ENCODE measurements around the gene LRRC49. TPM values are rescaled to one million over a fixed set of nuclear protein-coding genes. Genes with fewer than 3 reads are reported as not detected.

The LRRC49 gene
- polyA plus RNA-seq, 1 donor (not counting 4 experiments of a cell fraction or from before 2014, with no cell fraction given) = 9.9 TPM

DNA sequence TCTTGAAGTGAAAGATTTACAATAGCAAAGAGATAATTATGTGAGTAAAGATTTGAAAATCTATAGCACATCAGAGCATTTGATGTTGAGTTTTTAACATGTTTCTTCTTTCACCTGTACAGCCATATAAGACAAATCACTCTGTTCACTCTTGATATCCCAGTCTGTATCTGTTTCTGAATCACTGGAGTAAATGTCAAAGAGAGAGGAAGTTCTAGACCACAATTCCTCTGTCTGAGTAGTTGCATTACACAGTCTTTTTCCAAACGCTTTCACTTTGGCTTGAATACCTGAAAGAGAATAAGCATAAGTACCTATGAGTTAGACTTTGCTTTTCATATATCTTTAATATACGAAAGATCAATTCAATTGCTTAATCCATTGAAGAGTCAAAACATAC, 10.3 kb upstream of the LRRC49 start:
- no peaks in the 10 kb centered on the region for H3K79me2 ChIP-seq (ENCODE audit: control insufficient read depth, insufficient read depth, low read length)
- no peaks in the 10 kb centered on the region for H3K36me3 ChIP-seq (ENCODE audit: control insufficient read depth in 2 of 2, extremely low read depth in 1 of 2, insufficient read depth in 2 of 2, low read length in 2 of 2)
- dilution Hi-C loops (cut with MboI; ENCODE audit: extremely low pct_ligation_motif_present, low sequenced_read_pairs) = no loop called here
- H3K4me3 ChIP-seq (ENCODE audit: control insufficient read depth in 2 of 3, extremely low read depth in 1 of 3, insufficient read depth in 2 of 3, low read depth in 1 of 3, low read length in 3 of 3) = no peak overlapping the region
- no peak for TF ChIP-seq EZH2 (IDR thresholded peaks at IDR 0.05; ENCODE audit: low read length)
- no peak for TF ChIP-seq CTCF (optimal IDR thresholded peaks at IDR 0.05 in 1 of 3, IDR thresholded peaks at IDR 0.05 in 1 of 3, conservative IDR thresholded peaks at IDR 0.05 in 1 of 3; ENCODE audit: extremely low read depth in 1 of 3, insufficient read depth in 2 of 3, low read length in 3 of 3)
- H4K20me1 ChIP-seq (ENCODE audit: control insufficient read depth, extremely low read depth, insufficient read depth, low read length) = no peaks in the 10 kb centered on the region
- no peaks in the 10 kb centered on the region for H3K9me1 ChIP-seq (ENCODE audit: control insufficient read depth, extremely low read depth, insufficient read depth, low read length)
- no peak overlapping the region for H3K4me2 ChIP-seq (ENCODE audit: control insufficient read depth, extremely low read depth, insufficient read depth, low read depth, low read length)
- no peak overlapping the region for H3K9ac ChIP-seq (ENCODE audit: control insufficient read depth, extremely low read depth, insufficient read depth, low read length)
- FAIRE-seq (peak; percentile 26), DNase-seq (ENCODE audit: low read depth, low spot score) (no peak)
- peaks cover 3% of the 10 kb centered on the region for H3K4me1 ChIP-seq (ENCODE audit: control insufficient read depth, extremely low read depth, insufficient read depth, low read length)
- no peak overlapping the region for H3K27ac ChIP-seq (ENCODE audit: control insufficient read depth, insufficient read depth, low read length)
- no peak overlapping the region for H2AFZ ChIP-seq (ENCODE audit: control insufficient read depth, low read length)
- H3K9me3 ChIP-seq (ENCODE audit: control insufficient read depth, low read depth, low read length) = no peaks in the 10 kb centered on the region
- no peaks in the 10 kb centered on the region for H3K27me3 ChIP-seq (ENCODE audit: control insufficient read depth, extremely low read depth, insufficient read depth, low read length)

GRCh38 chr15:70892912-70893560, 410 bp downstream of the LRRC49 start:
- FAIRE-seq (peak; percentile 57), DNase-seq (ENCODE audit: low read depth, low spot score) (no peak)
- Histone ChIP-seq H3K9me3 (ENCODE audit: control insufficient read depth, low read depth, low read length) (no peaks in the 10 kb centered on the region), H3K9me1 (ENCODE audit: control insufficient read depth, extremely low read depth, insufficient read depth, low read length) (peaks cover 2% of the 10 kb centered on the region), H3K27ac (ENCODE audit: control insufficient read depth, insufficient read depth, low read length) (peak overlapping the region; percentile 84), H3K79me2 (ENCODE audit: control insufficient read depth, insufficient read depth, low read length) (peaks cover 18% of the 10 kb centered on the region), H3K9ac (ENCODE audit: control insufficient read depth, extremely low read depth, insufficient read depth, low read length) (peak overlapping the region; percentile 80), H2AFZ (ENCODE audit: control insufficient read depth, low read length) (peak overlapping the region; percentile 99), H3K27me3 (ENCODE audit: control insufficient read depth, extremely low read depth, insufficient read depth, low read length) (no peaks in the 10 kb centered on the region), H3K4me2 (ENCODE audit: control insufficient read depth, extremely low read depth, insufficient read depth, low read depth, low read length) (peak overlapping the region; percentile 98), H3K4me3 (ENCODE audit: control insufficient read depth in 2 of 3, extremely low read depth in 1 of 3, insufficient read depth in 2 of 3, low read depth in 1 of 3, low read length in 3 of 3) (peak overlapping the region; percentile 89 to 99 (median 94)), H3K4me1 (ENCODE audit: control insufficient read depth, extremely low read depth, insufficient read depth, low read length) (peaks cover 23% of the 10 kb centered on the region), H3K36me3 (ENCODE audit: control insufficient read depth in 2 of 2, extremely low read depth in 1 of 2, insufficient read depth in 2 of 2, low read length in 2 of 2) (no peaks in the 10 kb centered on the region), H4K20me1 (ENCODE audit: control insufficient read depth, extremely low read depth, insufficient read depth, low read length) (no peaks in the 10 kb centered on the region)
- TF ChIP-seq CTCF (optimal IDR thresholded peaks at IDR 0.05 in 1 of 3, IDR thresholded peaks at IDR 0.05 in 1 of 3, conservative IDR thresholded peaks at IDR 0.05 in 1 of 3; ENCODE audit: extremely low read depth in 1 of 3, insufficient read depth in 2 of 3, low read length in 3 of 3) (peak; percentile 63 to 68 (median 68)), EZH2 (IDR thresholded peaks at IDR 0.05; ENCODE audit: low read length) (no peak)
- dilution Hi-C loops (cut with MboI; ENCODE audit: extremely low pct_ligation_motif_present, low sequenced_read_pairs) = no loop called here

Measured in keratinocyte (primary cell).